HepG2 (cell line): Measurements from ENCODE around the gene SLC35B4. TPM values are rescaled to one million over a fixed set of nuclear protein-coding genes. Genes with fewer than 3 reads are reported as not detected.

Source experiments
- ATAC-seq: fragments of 200-7000 bp; cut with Tn5 transposase; 3 replicates; pipeline ENCODE4 v1.9.1; 2020; ENCODE audit warnings: mild to moderate bottlenecking, moderate library complexity
- BruUV-seq: library from RNA; stranded (reverse); fragments of 400-500 nt; replicated peaks from 2 replicates; lab custom pipeline; 2021; lab: Mats Ljungman, UMichigan
- CTCF ChIA-PET: fragments of 300-600 bp; formaldehyde crosslinking; extraction: SDS; loops from one replicate; lab custom pipeline; 2021; ENCODE audit warnings: low total read pairs, inconsistent platforms, low intra/inter-chr PET ratio; lab: Yijun Ruan, JAX
- POLR2A ChIA-PET: fragments of 350-600 bp; sonication (Branson Sonifier 250); formaldehyde crosslinking; loops from one replicate; lab custom pipeline; 2020; ENCODE audit warnings: antibody characterized with exemption, inconsistent platforms; lab: Yijun Ruan, JAX
- DNase-seq: peaks from one replicate; pipeline ENCODE4 v3.0.0-alpha.2; 2015; ENCODE audit warnings: low spot score
- FAIRE-seq: peaks from 3 replicates; lab custom pipeline; 2011; peaks lifted over from hg19 to GRCh38; lab: Jason Lieb, UNC
- H2AFZ ChIP-seq: one replicate; pipeline ENCODE4 v1.6.1; 2011; ENCODE audit warnings: low read length, inconsistent platforms
- H3K27ac ChIP-seq: fragments of 300-600 bp; 3 replicates; pipeline ENCODE4 v1.8.0; 2011; ENCODE audit warnings: mixed run types, mild to moderate bottlenecking, mixed read lengths, low read length, inconsistent platforms; ENCODE audit not compliant: insufficient read depth; ENCODE audit errors: extremely low read length
- H3K27me3 ChIP-seq, 2 experiments: fragments of 200-600 bp in 1 of 2; 2 replicates in 1 of 2; 3 replicates in 1 of 2; pipeline versions ENCODE4 v1.6.0 to v1.8.0; 2011; ENCODE audit warnings: low read length in 2 of 2, mild to moderate bottlenecking in 2 of 2, moderate library complexity in 2 of 2, inconsistent platforms in 1 of 2; ENCODE audit not compliant: insufficient read depth in 2 of 2, control insufficient read depth in 1 of 2
- H3K36me3 ChIP-seq, 2 experiments: fragments of 200-600 bp in 1 of 2; replicated peaks in 1 of 2; 2 replicates in 1 of 2; 3 replicates in 1 of 2; pipeline versions ENCODE4 v1.5.1 to v1.8.0; 2011; ENCODE audit warnings: low read length in 2 of 2, inconsistent platforms in 1 of 2; ENCODE audit not compliant: insufficient read depth in 2 of 2, control insufficient read depth in 1 of 2
- H3K4me1 ChIP-seq: 2 replicates; pipeline ENCODE4 v1.5.1; 2012; ENCODE audit warnings: low read length, inconsistent platforms; ENCODE audit not compliant: insufficient read depth
- H3K4me2 ChIP-seq: 2 replicates; pipeline ENCODE4 v1.6.0; 2011; ENCODE audit warnings: low read depth, low read length, inconsistent platforms
- H3K4me3 ChIP-seq, 3 experiments: fragments of 200-600 bp in 1 of 3; sonication (generic), shearing (Covaris generic) in 1 of 3; replicated peaks in 1 of 3; 2 replicates each; pipeline ENCODE4 v1.5.1; 2011 to 2016; ENCODE audit warnings: low read length in 3 of 3, inconsistent platforms in 2 of 3, low read depth in 2 of 3, mild to moderate bottlenecking in 2 of 3, control low read depth in 1 of 3, mixed read lengths in 1 of 3; ENCODE audit not compliant: insufficient read depth in 1 of 3
- H3K79me2 ChIP-seq: one replicate; pipeline ENCODE4 v1.6.1; 2011; ENCODE audit warnings: low read length, inconsistent platforms; ENCODE audit not compliant: insufficient read depth
- H3K9ac ChIP-seq: 2 replicates; pipeline ENCODE4 v1.6.0; 2011; ENCODE audit warnings: mild to moderate bottlenecking, low read depth, low read length, inconsistent platforms; ENCODE audit not compliant: insufficient read depth
- H3K9me3 ChIP-seq: 2 replicates; pipeline ENCODE4 v1.5.1; 2012; ENCODE audit warnings: mild to moderate bottlenecking, low read length
- H4K20me1 ChIP-seq: 2 replicates; pipeline ENCODE4 v1.6.0; 2011; ENCODE audit warnings: inconsistent platforms, mild to moderate bottlenecking, low read length, moderate library complexity; ENCODE audit not compliant: insufficient read depth
- NPAS2 ChIP-seq: sonication (generic); formaldehyde crosslinking; IDR thresholded peaks from 2 replicates; pipeline ENCODE4 v1.8.0; 2022; ENCODE audit warnings: mild to moderate bottlenecking, missing genetic modification reagents, borderline replicate concordance
- ZNF253 ChIP-seq: sonication (generic); formaldehyde crosslinking; IDR thresholded peaks from 2 replicates; pipeline ENCODE4 v1.8.0; 2022; ENCODE audit warnings: mild to moderate bottlenecking, missing genetic modification reagents, borderline replicate concordance
- ZNF776 ChIP-seq: sonication (generic); formaldehyde crosslinking; IDR thresholded peaks from 2 replicates; pipeline ENCODE4 v1.4.0; 2020; ENCODE audit warnings: mild to moderate bottlenecking, missing genetic modification reagents
- WGBS: methylation state at CpG from one replicate; pipeline ENCODE4 v1.1.6; 2017; ENCODE audit warnings: low lambda C conversion rate; 5-methylcytosine and 5-hydroxymethylcytosine counted together
- in situ Hi-C: cut with HindIII; loops from 2 replicates; pipeline ENCODE4 v1.10.0; 2017; ENCODE audit warnings: low pct_unique_long_range_greater_than_20kb; ENCODE audit not compliant: extremely low pct_ligation_motif_present
- intact Hi-C: fragments of 100-400 bp; cut with micrococcal nuclease; formaldehyde crosslinking; loops from one replicate; pipeline ENCODE4 v1.10.0; 2022; ENCODE audit not compliant: unreplicated experiment
- polyA plus RNA-seq, 8 experiments: library from polyadenylated mRNA; depleted of rRNA in 3 of 8; stranded (reverse) in 7 of 8; unstranded in 1 of 8; fragments of >200 nt; fragmentation: Illumina TruSeq in 4 of 8; extraction: Trizol in 4 of 8; gene quantifications; 2 replicates each; pipeline versions ENCODE4 v1.2.1 to v1.2.3, GENCODE V29; 2011 to 2016; ENCODE audit warnings: low read depth in 4 of 8, missing spikeins in 1 of 8, mixed read lengths in 1 of 8; ENCODE audit not compliant: insufficient read depth in 1 of 8
- total RNA-seq, 5 experiments: library from RNA; depleted of rRNA; stranded (reverse); fragments of >200 nt; fragmentation: Illumina TruSeq; extraction: Trizol; gene quantifications; 2 replicates each; pipeline ENCODE4 v1.2.3, GENCODE V29; 2016; ENCODE audit warnings: low read depth in 1 of 5
- TF ChIP-seq, protein P1 (sequence below): sonication (generic); formaldehyde crosslinking; IDR thresholded peaks from 2 replicates; pipeline ENCODE4 v1.4.0; 2020; ENCODE audit warnings: missing genetic modification reagents
- TF ChIP-seq, protein P2 (sequence below): conservative IDR thresholded peaks from 2 replicates; pipeline ENCODE4 v1.6.1; 2018; ENCODE audit warnings: missing genetic modification reagents
- TF ChIP-seq, protein P3 (sequence below): sonication (generic); formaldehyde crosslinking; IDR thresholded peaks from 2 replicates; pipeline ENCODE4 v1.4.0; 2020; ENCODE audit warnings: missing genetic modification reagents
- TF ChIP-seq, protein P4 (sequence below): sonication (generic); formaldehyde crosslinking; IDR thresholded peaks from 2 replicates; pipeline ENCODE4 v1.4.0; 2020; ENCODE audit warnings: missing genetic modification reagents, borderline replicate concordance

The SLC35B4 gene
- total and polyA plus RNA-seq, 2 of the 13 experiments (the other 11 are each of a cell fraction or from before 2014, with no cell fraction given) = 17.1 to 17.8 TPM

DNA sequence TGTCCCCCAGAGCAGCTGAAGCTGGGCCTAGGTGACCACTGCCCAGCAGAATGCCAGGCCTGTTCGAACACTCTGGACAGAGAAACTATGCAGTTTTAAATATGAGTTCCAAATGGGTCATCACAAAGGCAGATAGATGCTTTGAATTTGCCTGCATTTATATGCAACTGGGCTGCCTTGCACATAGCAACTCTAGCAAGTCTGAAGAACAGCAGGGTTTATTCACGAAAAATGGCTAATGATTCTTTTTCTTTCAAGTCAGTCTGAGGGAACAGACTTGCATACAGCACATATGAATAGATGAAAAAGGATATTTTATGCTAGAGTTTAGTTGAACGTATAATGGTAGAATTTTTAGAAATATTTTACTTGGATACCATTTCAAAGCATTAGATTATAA lies 68.5 kb downstream of the SLC35B4 start:
- Histone ChIP-seq H3K4me2 (no peak overlapping the region), H3K9ac (no peak overlapping the region), H4K20me1 (no peaks in the 10 kb centered on the region), H3K27me3 (peaks cover 0 to 12% of the 10 kb centered on the region in 2 experiments; a peak in 1 of 5 replicates), H3K79me2 (no peaks in the 10 kb centered on the region), H3K27ac (no peak overlapping the region), H3K9me3 (no peaks in the 10 kb centered on the region), H3K4me1 (no peaks in the 10 kb centered on the region), H2AFZ (no peak overlapping the region), H3K4me3 (no peak overlapping the region), H3K36me3 (no peaks in the 10 kb centered on the region)
- TF ChIP-seq, protein P1, sequence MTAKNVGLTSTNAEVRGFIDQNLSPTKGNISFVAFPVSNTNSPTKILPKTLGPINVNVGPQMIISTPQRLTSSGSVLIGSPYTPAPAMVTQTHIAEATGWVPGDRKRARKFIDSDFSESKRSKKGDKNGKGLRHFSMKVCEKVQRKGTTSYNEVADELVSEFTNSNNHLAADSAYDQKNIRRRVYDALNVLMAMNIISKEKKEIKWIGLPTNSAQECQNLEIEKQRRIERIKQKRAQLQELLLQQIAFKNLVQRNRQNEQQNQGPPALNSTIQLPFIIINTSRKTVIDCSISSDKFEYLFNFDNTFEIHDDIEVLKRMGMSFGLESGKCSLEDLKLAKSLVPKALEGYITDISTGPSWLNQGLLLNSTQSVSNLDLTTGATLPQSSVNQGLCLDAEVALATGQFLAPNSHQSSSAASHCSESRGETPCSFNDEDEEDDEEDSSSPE (CRISPR knock-in tag) = no peak
- TF ChIP-seq, protein P2, sequence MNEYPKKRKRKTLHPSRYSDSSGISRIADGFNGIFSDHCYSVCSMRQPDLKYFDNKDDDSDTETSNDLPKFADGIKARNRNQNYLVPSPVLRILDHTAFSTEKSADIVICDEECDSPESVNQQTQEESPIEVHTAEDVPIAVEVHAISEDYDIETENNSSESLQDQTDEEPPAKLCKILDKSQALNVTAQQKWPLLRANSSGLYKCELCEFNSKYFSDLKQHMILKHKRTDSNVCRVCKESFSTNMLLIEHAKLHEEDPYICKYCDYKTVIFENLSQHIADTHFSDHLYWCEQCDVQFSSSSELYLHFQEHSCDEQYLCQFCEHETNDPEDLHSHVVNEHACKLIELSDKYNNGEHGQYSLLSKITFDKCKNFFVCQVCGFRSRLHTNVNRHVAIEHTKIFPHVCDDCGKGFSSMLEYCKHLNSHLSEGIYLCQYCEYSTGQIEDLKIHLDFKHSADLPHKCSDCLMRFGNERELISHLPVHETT (CRISPR knock-in tag) = no peak
- no peak for TF ChIP-seq NPAS2
- TF ChIP-seq ZNF253 (CRISPR knock-in tag) = no peak
- POLR2A ChIA-PET = no interaction called here
- FAIRE-seq (no peak), ATAC-seq (no peak), DNase-seq (no peak)
- intact Hi-C loops = no loop called here
- BruUV-seq = no TSS peak
- 3% methylated on average over 3 of the region's 3 CpGs for WGBS
- in situ Hi-C loops = no loop called here
- CTCF ChIA-PET = no interaction called here

DNA sequence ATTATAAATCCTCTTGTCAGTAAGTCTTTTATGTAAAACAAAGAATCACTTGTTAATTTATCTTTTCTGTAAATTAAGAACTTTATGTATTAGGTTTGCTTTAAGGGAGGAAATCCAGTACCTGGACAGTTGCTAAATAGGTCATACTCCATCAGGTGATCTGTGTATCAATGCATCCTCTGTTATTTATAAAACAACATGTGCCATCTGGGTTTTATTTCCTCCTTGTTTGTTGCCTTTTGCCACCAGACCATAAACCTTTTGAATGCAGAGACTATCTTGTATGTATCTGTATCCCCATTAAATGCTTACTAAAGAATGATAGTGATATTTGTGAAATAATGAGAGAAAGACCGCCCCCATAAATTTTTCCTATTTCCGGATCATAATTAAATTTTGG lies 70.0 kb downstream of the SLC35B4 start:
- 23% methylated on average over 2 of the region's 2 CpGs for WGBS
- Histone ChIP-seq H3K4me3 (no peak overlapping the region), H3K9ac (no peak overlapping the region), H3K27me3 (peaks cover 0 to 12% of the 10 kb centered on the region in 2 experiments; a peak in 1 of 5 replicates), H4K20me1 (no peaks in the 10 kb centered on the region), H3K36me3 (no peaks in the 10 kb centered on the region), H3K4me2 (no peak overlapping the region), H3K79me2 (no peaks in the 10 kb centered on the region), H3K9me3 (no peaks in the 10 kb centered on the region), H3K4me1 (no peaks in the 10 kb centered on the region), H3K27ac (no peak overlapping the region), H2AFZ (no peak overlapping the region)
- FAIRE-seq (no peak), DNase-seq (no peak), ATAC-seq (no peak)
- CTCF ChIA-PET = no interaction called here
- in situ Hi-C loops (no loop called here), intact Hi-C loops (no loop called here)
- POLR2A ChIA-PET = no interaction called here
- TF ChIP-seq ZNF776 (CRISPR knock-in tag) = no peak
- TF ChIP-seq, protein P3, sequence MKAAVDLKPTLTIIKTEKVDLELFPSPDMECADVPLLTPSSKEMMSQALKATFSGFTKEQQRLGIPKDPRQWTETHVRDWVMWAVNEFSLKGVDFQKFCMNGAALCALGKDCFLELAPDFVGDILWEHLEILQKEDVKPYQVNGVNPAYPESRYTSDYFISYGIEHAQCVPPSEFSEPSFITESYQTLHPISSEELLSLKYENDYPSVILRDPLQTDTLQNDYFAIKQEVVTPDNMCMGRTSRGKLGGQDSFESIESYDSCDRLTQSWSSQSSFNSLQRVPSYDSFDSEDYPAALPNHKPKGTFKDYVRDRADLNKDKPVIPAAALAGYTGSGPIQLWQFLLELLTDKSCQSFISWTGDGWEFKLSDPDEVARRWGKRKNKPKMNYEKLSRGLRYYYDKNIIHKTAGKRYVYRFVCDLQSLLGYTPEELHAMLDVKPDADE (CRISPR knock-in tag) = no peak
- TF ChIP-seq, protein P4, sequence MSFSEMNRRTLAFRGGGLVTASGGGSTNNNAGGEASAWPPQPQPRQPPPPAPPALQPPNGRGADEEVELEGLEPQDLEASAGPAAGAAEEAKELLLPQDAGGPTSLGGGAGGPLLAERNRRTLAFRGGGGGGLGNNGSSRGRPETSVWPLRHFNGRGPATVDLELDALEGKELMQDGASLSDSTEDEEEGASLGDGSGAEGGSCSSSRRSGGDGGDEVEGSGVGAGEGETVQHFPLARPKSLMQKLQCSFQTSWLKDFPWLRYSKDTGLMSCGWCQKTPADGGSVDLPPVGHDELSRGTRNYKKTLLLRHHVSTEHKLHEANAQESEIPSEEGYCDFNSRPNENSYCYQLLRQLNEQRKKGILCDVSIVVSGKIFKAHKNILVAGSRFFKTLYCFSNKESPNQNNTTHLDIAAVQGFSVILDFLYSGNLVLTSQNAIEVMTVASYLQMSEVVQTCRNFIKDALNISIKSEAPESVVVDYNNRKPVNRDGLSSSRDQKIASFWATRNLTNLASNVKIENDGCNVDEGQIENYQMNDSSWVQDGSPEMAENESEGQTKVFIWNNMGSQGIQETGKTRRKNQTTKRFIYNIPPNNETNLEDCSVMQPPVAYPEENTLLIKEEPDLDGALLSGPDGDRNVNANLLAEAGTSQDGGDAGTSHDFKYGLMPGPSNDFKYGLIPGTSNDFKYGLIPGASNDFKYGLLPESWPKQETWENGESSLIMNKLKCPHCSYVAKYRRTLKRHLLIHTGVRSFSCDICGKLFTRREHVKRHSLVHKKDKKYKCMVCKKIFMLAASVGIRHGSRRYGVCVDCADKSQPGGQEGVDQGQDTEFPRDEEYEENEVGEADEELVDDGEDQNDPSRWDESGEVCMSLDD (CRISPR knock-in tag) = no peak
- BruUV-seq = no TSS peak
